ENCODE measurements around the gene DOCK3. TPM values are rescaled to one million over a fixed set of nuclear protein-coding genes. Genes with fewer than 3 reads are reported as not detected.
"Not testable (repeated sequence)": the region's sequence is repeated elsewhere in the genome, so short reads cannot be mapped to it uniquely, and the experiment has no call there.

DOCK3 gene
- total RNA-seq, 1 experiment from 2014 or later, result 0.04 TPM

GRCh38 chr3:50675179-50676030 lies 678 bp downstream of the DOCK3 start:
- no peak for DNase-seq
- H3K36me3 ChIP-seq (ENCODE audit: insufficient read depth, low read length), result no peaks in the 10 kb centered on the region
- H3K9me2 ChIP-seq (replicated peaks; ENCODE audit: insufficient read depth, low read length), result no peaks in the 10 kb centered on the region
- H3K27ac ChIP-seq (ENCODE audit: low read length), result no peak overlapping the region
- H3K79me2 ChIP-seq (ENCODE audit: low read length), result no peaks in the 10 kb centered on the region
- H3K4me2 ChIP-seq (ENCODE audit: low read depth, low read length, poor library complexity, severe bottlenecking), result no peak overlapping the region
- no peaks in the 10 kb centered on the region for H3K9me3 ChIP-seq (ENCODE audit: low read length)
- H3K9ac ChIP-seq (ENCODE audit: low read length), result no peak overlapping the region
- no peak overlapping the region for H3K4me3 ChIP-seq (ENCODE audit: low read length)
- no peaks in the 10 kb centered on the region for H4K20me1 ChIP-seq (ENCODE audit: insufficient read depth, low read depth, low read length)
- no peak overlapping the region for H2AFZ ChIP-seq (ENCODE audit: low read length)
- no peaks in the 10 kb centered on the region for H3K27me3 ChIP-seq (ENCODE audit: low read length)
- H3K4me1 ChIP-seq (ENCODE audit: low read length), result no peaks in the 10 kb centered on the region

DNA sequence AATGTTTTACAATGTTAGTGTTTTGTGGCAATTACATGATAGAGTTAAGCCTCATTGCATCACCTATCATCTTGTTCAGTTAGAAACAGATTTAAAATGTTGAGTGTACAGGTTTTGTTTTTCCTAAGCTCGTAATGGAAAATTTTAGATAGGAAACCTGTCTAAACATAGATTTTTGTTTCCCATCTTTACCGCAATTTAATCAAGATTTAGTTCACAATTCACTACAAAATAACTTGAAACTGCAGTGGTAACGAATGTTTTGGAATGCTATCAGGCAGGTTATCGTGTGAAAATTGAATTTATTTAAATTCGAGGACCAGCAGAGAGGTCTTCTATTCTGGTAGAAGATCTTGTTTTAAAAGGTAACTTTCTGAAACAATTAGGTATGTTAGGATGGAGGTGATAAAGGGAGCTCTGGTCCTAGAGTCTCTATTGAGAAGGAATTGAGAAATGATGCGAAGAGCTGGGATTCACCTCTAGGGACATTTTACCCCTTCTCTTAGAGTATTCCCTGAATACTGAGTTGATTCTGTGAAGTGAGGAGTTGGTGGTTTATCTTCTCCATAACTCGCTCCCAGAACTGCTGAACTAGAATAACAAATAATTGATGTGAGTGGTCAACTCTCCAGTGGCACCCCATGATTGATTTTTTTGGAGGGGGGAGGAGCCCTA lies 1.4 kb downstream of the DOCK3 start:
- H3K4me3 ChIP-seq (ENCODE audit: low read length), result no peak overlapping the region
- H3K9ac ChIP-seq (ENCODE audit: low read length), result no peak overlapping the region
- H3K9me2 ChIP-seq (replicated peaks; ENCODE audit: insufficient read depth, low read length), result no peaks in the 10 kb centered on the region
- no peaks in the 10 kb centered on the region for H3K4me1 ChIP-seq (ENCODE audit: low read length)
- no peaks in the 10 kb centered on the region for H3K27me3 ChIP-seq (ENCODE audit: low read length)
- H3K79me2 ChIP-seq (ENCODE audit: low read length), result no peaks in the 10 kb centered on the region
- H3K4me2 ChIP-seq (ENCODE audit: low read depth, low read length, poor library complexity, severe bottlenecking), result no peak overlapping the region
- H4K20me1 ChIP-seq (ENCODE audit: insufficient read depth, low read depth, low read length), result no peaks in the 10 kb centered on the region
- DNase-seq, result no peak
- no peak overlapping the region for H2AFZ ChIP-seq (ENCODE audit: low read length)
- H3K27ac ChIP-seq (ENCODE audit: low read length), result no peak overlapping the region
- no peaks in the 10 kb centered on the region for H3K36me3 ChIP-seq (ENCODE audit: insufficient read depth, low read length)
- no peaks in the 10 kb centered on the region for H3K9me3 ChIP-seq (ENCODE audit: low read length)

GRCh38 chr3:50687127-50687751 lies 12.5 kb downstream of the DOCK3 start:
- Histone ChIP-seq H3K79me2 (ENCODE audit: low read length) (no peaks in the 10 kb centered on the region), H2AFZ (ENCODE audit: low read length) (no peak overlapping the region), H3K27me3 (ENCODE audit: low read length) (no peaks in the 10 kb centered on the region), H3K4me1 (ENCODE audit: low read length) (no peaks in the 10 kb centered on the region), H3K9ac (ENCODE audit: low read length) (no peak overlapping the region), H3K9me3 (ENCODE audit: low read length) (no peaks in the 10 kb centered on the region), H3K36me3 (ENCODE audit: insufficient read depth, low read length) (no peaks in the 10 kb centered on the region), H3K4me3 (ENCODE audit: low read length) (no peak overlapping the region), H4K20me1 (ENCODE audit: insufficient read depth, low read depth, low read length) (no peaks in the 10 kb centered on the region), H3K27ac (ENCODE audit: low read length) (no peak overlapping the region), H3K9me2 (replicated peaks; ENCODE audit: insufficient read depth, low read length) (no peaks in the 10 kb centered on the region), H3K4me2 (ENCODE audit: low read depth, low read length, poor library complexity, severe bottlenecking) (no peak overlapping the region)
- DNase-seq, result no peak

DNA sequence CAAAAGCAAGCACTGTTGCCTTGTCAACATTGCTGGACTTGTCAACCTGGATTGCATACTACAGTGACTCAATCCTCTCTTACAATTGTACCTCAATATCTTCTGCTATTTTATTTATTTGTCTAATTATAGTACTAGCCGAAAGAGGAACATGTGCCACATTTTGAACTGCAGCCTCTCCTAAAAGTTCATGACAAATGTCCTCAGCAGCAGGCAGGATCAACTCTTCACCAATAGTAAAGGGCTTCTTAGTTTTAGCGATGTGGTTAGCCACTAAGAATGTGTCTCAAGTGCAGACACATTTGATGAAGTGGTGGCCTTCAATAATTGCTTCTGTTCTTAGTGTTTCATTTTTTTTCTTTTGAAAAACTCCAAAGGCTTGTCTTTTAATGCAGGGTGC lies 13.2 kb downstream of the DOCK3 start:
- no peak overlapping the region for H3K4me2 ChIP-seq (ENCODE audit: low read depth, low read length, poor library complexity, severe bottlenecking)
- DNase-seq, result no peak
- H3K4me3 ChIP-seq (ENCODE audit: low read length), result no peak overlapping the region
- no peak overlapping the region for H2AFZ ChIP-seq (ENCODE audit: low read length)
- H3K4me1 ChIP-seq (ENCODE audit: low read length), result no peaks in the 10 kb centered on the region
- no peaks in the 10 kb centered on the region for H3K27me3 ChIP-seq (ENCODE audit: low read length)
- no peaks in the 10 kb centered on the region for H3K36me3 ChIP-seq (ENCODE audit: insufficient read depth, low read length)
- H3K9ac ChIP-seq (ENCODE audit: low read length), result no peak overlapping the region
- no peaks in the 10 kb centered on the region for H3K79me2 ChIP-seq (ENCODE audit: low read length)
- no peak overlapping the region for H3K27ac ChIP-seq (ENCODE audit: low read length)
- no peaks in the 10 kb centered on the region for H3K9me2 ChIP-seq (replicated peaks; ENCODE audit: insufficient read depth, low read length)
- no peaks in the 10 kb centered on the region for H4K20me1 ChIP-seq (ENCODE audit: insufficient read depth, low read depth, low read length)
- no peaks in the 10 kb centered on the region for H3K9me3 ChIP-seq (ENCODE audit: low read length)

DNA sequence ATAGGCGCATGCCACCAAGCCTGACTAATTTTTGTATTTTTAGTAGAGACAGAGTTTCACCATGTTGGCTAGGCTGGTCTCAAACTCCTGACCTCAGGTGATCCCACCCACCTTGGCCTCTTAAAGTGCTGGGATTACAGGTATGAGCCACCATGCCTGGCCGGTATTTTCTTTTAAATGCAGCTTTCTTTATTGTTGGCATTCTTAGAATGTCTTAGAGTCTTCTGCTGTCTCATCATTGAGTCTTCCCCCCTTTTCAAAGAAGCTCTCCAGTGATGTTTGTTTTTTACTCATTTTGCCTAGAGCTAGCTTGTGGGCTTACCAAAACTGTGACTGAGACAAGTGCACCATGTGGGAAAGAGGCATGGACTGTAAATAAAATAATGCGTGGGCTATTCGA lies 13.9 kb downstream of the DOCK3 start:
- H3K9me3 ChIP-seq (ENCODE audit: low read length); H3K4me2 ChIP-seq (ENCODE audit: low read depth, low read length, poor library complexity, severe bottlenecking); DNase-seq; H3K79me2 ChIP-seq (ENCODE audit: low read length); H4K20me1 ChIP-seq (ENCODE audit: insufficient read depth, low read depth, low read length); H2AFZ ChIP-seq (ENCODE audit: low read length); H3K36me3 ChIP-seq (ENCODE audit: insufficient read depth, low read length); H3K9me2 ChIP-seq (replicated peaks; ENCODE audit: insufficient read depth, low read length); H3K9ac ChIP-seq (ENCODE audit: low read length); H3K27ac ChIP-seq (ENCODE audit: low read length); H3K27me3 ChIP-seq (ENCODE audit: low read length); H3K4me1 ChIP-seq (ENCODE audit: low read length); H3K4me3 ChIP-seq (ENCODE audit: low read length): not testable (repeated sequence)

- Histone ChIP-seq H3K4me2 (ENCODE audit: low read depth, low read length, poor library complexity, severe bottlenecking) (no peak overlapping the region), H3K79me2 (ENCODE audit: low read length) (no peaks in the 10 kb centered on the region), H3K9me3 (ENCODE audit: low read length) (no peaks in the 10 kb centered on the region), H2AFZ (ENCODE audit: low read length) (no peak overlapping the region), H3K27ac (ENCODE audit: low read length) (no peak overlapping the region), H3K36me3 (ENCODE audit: insufficient read depth, low read length) (no peaks in the 10 kb centered on the region), H3K9me2 (replicated peaks; ENCODE audit: insufficient read depth, low read length) (no peaks in the 10 kb centered on the region), H3K27me3 (ENCODE audit: low read length) (no peaks in the 10 kb centered on the region), H4K20me1 (ENCODE audit: insufficient read depth, low read depth, low read length) (no peaks in the 10 kb centered on the region), H3K4me1 (ENCODE audit: low read length) (no peaks in the 10 kb centered on the region), H3K9ac (ENCODE audit: low read length) (no peak overlapping the region), H3K4me3 (ENCODE audit: low read length) (no peak overlapping the region)
- DNase-seq, result no peak
Measured at GRCh38 chr3:50689558-50689957, 14.8 kb downstream of the DOCK3 start.

GRCh38 chr3:50695031-50695430 lies 20.3 kb downstream of the DOCK3 start:
- DNase-seq, result no peak
- Histone ChIP-seq H3K36me3 (ENCODE audit: insufficient read depth, low read length) (no peaks in the 10 kb centered on the region), H2AFZ (ENCODE audit: low read length) (no peak overlapping the region), H3K4me1 (ENCODE audit: low read length) (no peaks in the 10 kb centered on the region), H3K79me2 (ENCODE audit: low read length) (no peaks in the 10 kb centered on the region), H3K27ac (ENCODE audit: low read length) (no peak overlapping the region), H3K4me2 (ENCODE audit: low read depth, low read length, poor library complexity, severe bottlenecking) (no peak overlapping the region), H3K9ac (ENCODE audit: low read length) (no peak overlapping the region), H3K9me3 (ENCODE audit: low read length) (no peaks in the 10 kb centered on the region), H3K4me3 (ENCODE audit: low read length) (no peak overlapping the region), H4K20me1 (ENCODE audit: insufficient read depth, low read depth, low read length) (no peaks in the 10 kb centered on the region), H3K27me3 (ENCODE audit: low read length) (no peaks in the 10 kb centered on the region), H3K9me2 (replicated peaks; ENCODE audit: insufficient read depth, low read length) (no peaks in the 10 kb centered on the region; the same call in 1 of the 2 replicates)

DNA sequence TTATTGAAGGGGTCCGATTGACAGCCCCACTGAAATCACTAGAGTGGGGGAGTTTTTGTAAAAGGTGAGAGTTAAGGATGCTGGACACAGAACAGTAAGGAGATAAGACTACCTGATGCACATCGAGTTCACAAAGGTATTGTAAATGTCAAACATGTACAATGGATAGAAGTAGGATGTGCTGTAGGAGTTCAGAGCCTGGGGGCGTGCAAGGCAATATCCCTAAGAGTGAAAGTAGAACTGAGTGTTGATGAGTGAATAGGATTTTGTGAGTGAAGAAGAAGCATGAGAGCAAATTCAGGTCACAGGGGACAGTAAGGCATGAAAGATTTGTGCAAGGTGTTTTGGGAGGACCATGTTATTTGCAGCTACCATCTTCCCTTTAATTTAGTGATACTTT lies 21.5 kb downstream of the DOCK3 start:
- H3K9ac ChIP-seq (ENCODE audit: low read length), result no peak overlapping the region
- H3K4me1 ChIP-seq (ENCODE audit: low read length), result no peaks in the 10 kb centered on the region
- no peaks in the 10 kb centered on the region for H3K27me3 ChIP-seq (ENCODE audit: low read length)
- no peak overlapping the region for H3K4me2 ChIP-seq (ENCODE audit: low read depth, low read length, poor library complexity, severe bottlenecking)
- H3K9me2 ChIP-seq (replicated peaks; ENCODE audit: insufficient read depth, low read length), result no peaks in the 10 kb centered on the region; the same call in 1 of the 2 replicates
- H4K20me1 ChIP-seq (ENCODE audit: insufficient read depth, low read depth, low read length), result no peaks in the 10 kb centered on the region
- no peak overlapping the region for H3K4me3 ChIP-seq (ENCODE audit: low read length)
- no peaks in the 10 kb centered on the region for H3K79me2 ChIP-seq (ENCODE audit: low read length)
- no peak overlapping the region for H3K27ac ChIP-seq (ENCODE audit: low read length)
- no peaks in the 10 kb centered on the region for H3K36me3 ChIP-seq (ENCODE audit: insufficient read depth, low read length)
- H3K9me3 ChIP-seq (ENCODE audit: low read length), result no peaks in the 10 kb centered on the region
- H2AFZ ChIP-seq (ENCODE audit: low read length), result no peak overlapping the region
- no peak for DNase-seq
